GM23338 (cell line): Measurements from ENCODE around the gene DPM1. TPM values are rescaled to one million over a fixed set of nuclear protein-coding genes. Genes with fewer than 3 reads are reported as not detected.

Source experiments
- ATAC-seq: fragments of 200-7000 bp; cut with Tn5 transposase; 3 replicates; pipeline ENCODE4 v1.9.1; 2020
- DNase-seq: peaks from one replicate; pipeline ENCODE4 v3.0.0-alpha.2; 2015; ENCODE audit warnings: low spot score
- H2AFZ ChIP-seq: fragments of 200-600 bp; sonication (generic); 2 replicates; pipeline ENCODE4 v1.8.0; 2016; ENCODE audit warnings: antibody characterized with exemption, mild to moderate bottlenecking, moderate library complexity
- H3F3A ChIP-seq: fragments of 200-600 bp; sonication (generic); replicated peaks from 2 replicates; pipeline ENCODE4 v1.8.0; 2017; ENCODE audit warnings: antibody characterized with exemption, mixed run types, low read depth
- H3K27ac ChIP-seq: fragments of 200-600 bp; sonication (generic); 2 replicates; pipeline ENCODE4 v1.6.1; 2016; ENCODE audit warnings: low read depth
- H3K27me3 ChIP-seq: fragments of 200-600 bp; sonication (generic); 2 replicates; pipeline ENCODE4 v1.8.0; 2016; ENCODE audit warnings: mild to moderate bottlenecking, mixed run types, moderate library complexity; ENCODE audit not compliant: insufficient read depth
- H3K36me3 ChIP-seq: fragments of 200-600 bp; sonication (generic); 2 replicates; pipeline ENCODE4 v1.8.0; 2016; ENCODE audit warnings: mild to moderate bottlenecking; ENCODE audit not compliant: insufficient read depth
- H3K4me1 ChIP-seq: fragments of 200-600 bp; sonication (generic); 2 replicates; pipeline ENCODE4 v1.8.0; 2016; ENCODE audit warnings: mild to moderate bottlenecking, moderate library complexity; ENCODE audit not compliant: insufficient read depth
- H3K4me2 ChIP-seq: fragments of 200-600 bp; sonication (generic); 2 replicates; pipeline ENCODE4 v1.7.1; 2017; ENCODE audit warnings: mixed run types
- H3K4me3 ChIP-seq: fragments of 200-600 bp; sonication (generic); 2 replicates; pipeline ENCODE4 v1.6.1; 2016; ENCODE audit warnings: mixed run types
- H3K79me2 ChIP-seq: fragments of 200-600 bp; sonication (generic); replicated peaks from 2 replicates; pipeline ENCODE4 v1.8.0; 2017; ENCODE audit warnings: mild to moderate bottlenecking; ENCODE audit not compliant: insufficient read depth
- H3K9me2 ChIP-seq: fragments of 200-600 bp; sonication (generic); 2 replicates; pipeline ENCODE4 v1.8.0; 2017; ENCODE audit not compliant: insufficient read depth
- H4K20me1 ChIP-seq: fragments of 200-600 bp; sonication (generic); replicated peaks from 2 replicates; pipeline ENCODE4 v1.8.0; 2017; ENCODE audit warnings: mild to moderate bottlenecking; ENCODE audit not compliant: insufficient read depth
- H3K27ac Mint-ChIP-seq: 2 replicates; pipeline ENCODE4 v1.8.0; 2020; ENCODE audit warnings: inconsistent platforms, mild to moderate bottlenecking, moderate library complexity, mixed read lengths
- H3K27me3 Mint-ChIP-seq: 3 replicates; pipeline ENCODE4 v1.8.0; 2022; ENCODE audit warnings: low read depth, mild to moderate bottlenecking, moderate library complexity, mixed read lengths, inconsistent platforms; ENCODE audit not compliant: insufficient read depth, poor library complexity
- H3K36me3 Mint-ChIP-seq: 3 replicates; pipeline ENCODE4 v1.8.0; 2021; ENCODE audit warnings: low read depth, mild to moderate bottlenecking, inconsistent platforms, moderate library complexity, mixed read lengths
- H3K4me1 Mint-ChIP-seq: 3 replicates; pipeline ENCODE4 v1.8.0; 2020; ENCODE audit warnings: mild to moderate bottlenecking, inconsistent platforms, mixed read lengths
- H3K4me3 Mint-ChIP-seq: 3 replicates; pipeline ENCODE4 v1.8.0; 2021; ENCODE audit warnings: moderate library complexity, mild to moderate bottlenecking, inconsistent platforms, mixed read lengths
- H3K9me3 Mint-ChIP-seq: 3 replicates; pipeline ENCODE4 v1.8.0; 2020; ENCODE audit warnings: moderate library complexity, mild to moderate bottlenecking, inconsistent platforms, mixed read lengths
- CTCF ChIP-seq, 2 experiments: fragments of 200-600 bp in 1 of 2; sonication (generic) in 1 of 2; conservative IDR thresholded peaks; 2 replicates each; pipeline versions ENCODE4 v1.5.1 to v1.6.1; 2016 to 2017; ENCODE audit warnings: antibody characterized with exemption in 2 of 2, low read depth in 2 of 2, mild to moderate bottlenecking in 2 of 2, moderate library complexity in 1 of 2
- ETS1 ChIP-seq: IDR thresholded peaks from 2 replicates; pipeline ENCODE4 v1.6.1; 2016; ENCODE audit warnings: antibody characterized with exemption
- EZH2 ChIP-seq: fragments of 200-600 bp; sonication (generic); IDR thresholded peaks from one replicate; pipeline ENCODE4 v1.8.0; 2017; ENCODE audit warnings: antibody characterized with exemption, mild to moderate bottlenecking, low read depth; ENCODE audit not compliant: unreplicated experiment
- NANOG ChIP-seq: IDR thresholded peaks from 2 replicates; pipeline ENCODE4 v1.6.1; 2016; ENCODE audit warnings: antibody characterized with exemption, borderline replicate concordance
- polyA plus RNA-seq: library from polyadenylated mRNA; unstranded; fragments of >200 nt; fragmentation: Nextera tagmentation; extraction: Ambion mirVana; gene quantifications from 2 replicates; pipeline ENCODE4 v1.2.1, GENCODE V29; 2016
- total RNA-seq: library from RNA; depleted of rRNA; stranded (reverse); fragments of >200 nt; shearing (Covaris generic); gene quantifications from 2 replicates; pipeline ENCODE4 v1.2.3, GENCODE V29; 2014

DPM1 gene
- total and polyA plus RNA-seq, 2 experiments from 2014 or later, result 71.7 to 130 TPM

DNA sequence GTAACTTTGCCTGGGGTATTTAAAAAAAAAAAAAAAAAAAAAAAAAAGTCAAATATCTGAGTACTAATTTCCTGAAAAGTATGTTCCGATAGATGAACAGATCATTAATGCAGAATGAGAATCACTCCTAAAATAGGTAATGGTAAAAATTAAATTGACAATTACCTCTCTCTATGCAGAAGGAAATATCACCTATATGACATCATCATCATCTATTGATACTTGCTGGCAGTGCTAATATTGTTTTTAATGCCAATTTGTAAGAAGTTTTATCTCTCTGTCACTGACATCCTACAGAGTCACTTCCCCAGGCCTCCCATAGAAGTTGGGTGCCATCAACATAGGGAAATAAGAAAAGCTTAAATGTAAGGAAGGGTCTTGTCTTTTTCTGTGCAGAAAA is 57.0 kb downstream of the DPM1 start:
- no peaks in the 10 kb centered on the region for H3F3A ChIP-seq
- peaks cover 37% of the 10 kb centered on the region; the same call in 1 of the 2 replicates for H3K36me3 ChIP-seq
- TF ChIP-seq ETS1 (no peak), NANOG (no peak)
- H3K27me3 ChIP-seq, result no peaks in the 10 kb centered on the region
- Mint-ChIP-seq H3K4me1 (peaks cover 7% of the 10 kb centered on the region; the same call in 2 of the 3 replicates), H3K4me3 (no peak overlapping the region), H3K9me3 (no peaks in the 10 kb centered on the region), H3K27ac (no peak overlapping the region), H3K36me3 (peaks cover 83% of the 10 kb centered on the region), H3K27me3 (peaks cover 8% of the 10 kb centered on the region)
- DNase-seq, result no peak
- no peak overlapping the region for H3K4me3 ChIP-seq
- H4K20me1 ChIP-seq, result peaks cover 74% of the 10 kb centered on the region
- peaks cover 100% of the 10 kb centered on the region for H3K79me2 ChIP-seq
- ATAC-seq, result no peak
- no peak overlapping the region for H3K4me2 ChIP-seq
- no peaks in the 10 kb centered on the region for H3K9me2 ChIP-seq
- H3K4me1 ChIP-seq, result peaks cover 2% of the 10 kb centered on the region; the same call in 1 of the 2 replicates
- H2AFZ ChIP-seq, result no peak overlapping the region
- H3K27ac ChIP-seq, result no peak overlapping the region

DNA sequence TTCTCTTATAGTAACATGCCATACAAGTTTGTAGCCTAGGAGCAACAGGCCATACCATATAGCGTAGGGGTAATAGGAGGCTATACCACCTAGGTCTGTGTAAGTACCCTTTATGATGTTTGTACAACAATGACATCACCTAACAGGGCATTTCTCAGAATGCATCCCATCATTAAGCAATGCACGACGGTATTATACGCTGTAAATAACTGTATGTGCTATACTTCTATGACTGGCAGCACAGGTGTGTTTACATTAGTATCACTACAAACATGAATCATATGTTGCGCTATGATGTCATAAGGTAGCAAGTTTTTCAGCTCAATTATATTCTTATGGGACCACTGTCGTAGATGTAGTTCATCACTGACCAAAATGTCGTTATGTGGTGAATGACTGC is 58.1 kb downstream of the DPM1 start:
- Histone ChIP-seq H3K79me2 (peaks cover 99% of the 10 kb centered on the region), H3K27me3 (no peaks in the 10 kb centered on the region), H3F3A (no peaks in the 10 kb centered on the region), H4K20me1 (peaks cover 66% of the 10 kb centered on the region), H2AFZ (no peak overlapping the region), H3K27ac (no peak overlapping the region), H3K4me1 (no peaks in the 10 kb centered on the region), H3K4me2 (no peak overlapping the region), H3K4me3 (no peak overlapping the region), H3K36me3 (peaks cover 41% of the 10 kb centered on the region; the same call in 1 of the 2 replicates), H3K9me2 (no peaks in the 10 kb centered on the region)
- H3K9me3 Mint-ChIP-seq, result no peaks in the 10 kb centered on the region
- no peak overlapping the region for H3K4me3 Mint-ChIP-seq
- ATAC-seq (no peak), DNase-seq (no peak)
- no peak for TF ChIP-seq ETS1
- H3K27ac Mint-ChIP-seq, result no peak overlapping the region
- H3K27me3 Mint-ChIP-seq, result peaks cover 6% of the 10 kb centered on the region
- H3K4me1 Mint-ChIP-seq, result 0 out of 3 replicates have a peak, but pooled peaks cover 2% of the 10 kb centered on the region
- H3K36me3 Mint-ChIP-seq, result peaks cover 86% of the 10 kb centered on the region

DNA sequence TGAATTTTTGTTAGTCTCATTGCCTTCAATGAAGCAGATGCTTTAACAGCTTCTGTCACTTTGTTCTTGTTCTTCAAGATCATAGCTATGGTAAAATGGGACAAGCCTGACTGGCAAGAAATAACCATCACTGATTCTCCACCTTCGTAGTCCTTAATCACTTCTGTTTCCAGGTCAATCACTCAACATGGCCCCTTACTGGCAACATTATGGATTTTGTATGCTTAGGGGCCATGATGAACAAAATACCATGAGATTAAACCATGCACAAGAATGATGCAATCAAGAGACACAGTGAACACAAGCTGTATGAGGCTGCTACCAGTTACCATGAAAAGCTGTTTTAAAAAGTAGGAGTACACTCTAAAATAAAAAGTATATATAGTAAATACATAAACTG is 59.9 kb downstream of the DPM1 start:
- Histone ChIP-seq H4K20me1 (peaks cover 54% of the 10 kb centered on the region), H3K4me1 (no peaks in the 10 kb centered on the region), H3K36me3 (peaks cover 58% of the 10 kb centered on the region), H3K4me2 (no peak overlapping the region), H3F3A (peaks cover 11% of the 10 kb centered on the region; the same call in 1 of the 2 replicates), H3K27me3 (no peaks in the 10 kb centered on the region), H2AFZ (no peak overlapping the region), H3K9me2 (no peaks in the 10 kb centered on the region), H3K4me3 (no peak overlapping the region), H3K79me2 (peaks cover 96% of the 10 kb centered on the region), H3K27ac (peak overlapping the region; percentile 64)
- H3K9me3 Mint-ChIP-seq, result no peaks in the 10 kb centered on the region
- peaks cover 96% of the 10 kb centered on the region for H3K36me3 Mint-ChIP-seq
- H3K4me1 Mint-ChIP-seq, result no peaks in the 10 kb centered on the region
- H3K27ac Mint-ChIP-seq, result peak overlapping the region; percentile 14
- no peak for ATAC-seq
- H3K27me3 Mint-ChIP-seq, result peaks cover 8% of the 10 kb centered on the region
- no peak overlapping the region for H3K4me3 Mint-ChIP-seq
- DNase-seq, result no peak
- TF ChIP-seq ETS1 (no peak), CTCF (conservative IDR thresholded peaks at IDR 0.05; ENCODE audit: low read depth in 2 of 2) (no peak), EZH2 (no peak)
